B cell (primary cell): Measurements from ENCODE around the gene CEP250. TPM values are rescaled to one million over a fixed set of nuclear protein-coding genes. Genes with fewer than 3 reads are reported as not detected.
"Not testable (repeated sequence)": the region's sequence is repeated elsewhere in the genome, so short reads cannot be mapped to it uniquely, and the experiment has no call there.

Source experiments
- ATAC-seq: fragments of 200-7000 bp; cut with Tn5 transposase; one replicate; pipeline ENCODE4 v1.10.0; 2021; ENCODE audit warnings: low read depth, mild to moderate bottlenecking, moderate number of reproducible peaks, moderate library complexity
- CTCF ChIA-PET: fragments of 350-600 bp; sonication (Branson Sonifier 250); formaldehyde crosslinking; loops from one replicate; lab custom pipeline; 2021; ENCODE audit warnings: antibody characterized with exemption, inconsistent platforms; lab: Charles Lee
- POLR2A ChIA-PET: fragments of 350-600 bp; sonication (Branson Sonifier 250); formaldehyde crosslinking; loops from one replicate; lab custom pipeline; 2021; ENCODE audit warnings: antibody characterized with exemption; lab: Charles Lee
- DNase-seq: peaks from one replicate; pipeline ENCODE4 v3.0.0; 2013
- H2AFZ ChIP-seq: 2 replicates; pipeline ENCODE4 v1.6.1; 2012; ENCODE audit warnings: mild to moderate bottlenecking, low read depth, low read length; ENCODE audit not compliant: insufficient read depth, poor library complexity, severe bottlenecking
- H3K27ac ChIP-seq, 2 donors: 1 replicate in 1 of 2; 2 replicates in 1 of 2; pipeline ENCODE4 v1.5.1; 2012 to 2013; ENCODE audit warnings: low read length in 2 of 2, mild to moderate bottlenecking in 2 of 2, moderate library complexity in 1 of 2
- H3K27me3 ChIP-seq, 4 experiments: fragments of 200-600 bp in 1 of 4; sonication (generic) in 1 of 4; replicated peaks in 1 of 4; 1 replicate in 2 of 4; 2 replicates in 2 of 4; pipeline versions ENCODE4 v1.6.1 to v1.7.0; 2013 to 2016; ENCODE audit warnings: low read length in 3 of 4, mild to moderate bottlenecking in 2 of 4, mixed read lengths in 1 of 4, moderate library complexity in 1 of 4; ENCODE audit not compliant: insufficient read depth in 4 of 4, control insufficient read depth in 3 of 4; ENCODE audit errors: control extremely low read depth in 1 of 4
- H3K36me3 ChIP-seq, 2 experiments: replicated peaks in 1 of 2; 1 replicate in 1 of 2; 2 replicates in 1 of 2; pipeline versions ENCODE4 v1.6.1 to v1.7.1; 2013; ENCODE audit warnings: low read length in 1 of 2; ENCODE audit not compliant: insufficient read depth in 2 of 2, control insufficient read depth in 1 of 2; ENCODE audit errors: control extremely low read depth in 1 of 2, extremely low read depth in 1 of 2
- H3K4me1 ChIP-seq, 2 donors: fragments of 200-600 bp in 1 of 2; sonication (generic) in 1 of 2; 1 replicate in 1 of 2; 2 replicates in 1 of 2; pipeline versions ENCODE4 v1.5.1 to v1.6.1; 2013 to 2017; ENCODE audit warnings: low read length in 2 of 2; ENCODE audit not compliant: control insufficient read depth in 2 of 2, insufficient read depth in 2 of 2
- H3K4me2 ChIP-seq: replicated peaks from 2 replicates; pipeline ENCODE3; 2012; ENCODE audit warnings: mild to moderate bottlenecking, low read depth, low read length; ENCODE audit not compliant: poor library complexity, severe bottlenecking
- H3K4me3 ChIP-seq, 5 experiments: fragments of 200-600 bp in 1 of 5; sonication (generic) in 1 of 5; 1 replicate in 3 of 5; 2 replicates in 2 of 5; pipeline versions ENCODE4 v1.5.1 to v1.7.0; 2011 to 2016; ENCODE audit warnings: low read length in 4 of 5, mild to moderate bottlenecking in 4 of 5, low read depth in 2 of 5, control low read depth in 1 of 5, moderate library complexity in 1 of 5; ENCODE audit not compliant: insufficient read depth in 1 of 5; ENCODE audit errors: control extremely low read depth in 1 of 5, extremely low read depth in 1 of 5
- H3K79me2 ChIP-seq: fragments of 200-600 bp; sonication (generic); one replicate; pipeline ENCODE4 v1.6.0; 2016; ENCODE audit warnings: low read length; ENCODE audit not compliant: control insufficient read depth, insufficient read depth
- H3K9ac ChIP-seq: fragments of 200-600 bp; sonication (generic); 2 replicates; pipeline ENCODE4 v1.6.1; 2017; ENCODE audit warnings: mild to moderate bottlenecking, low read length, moderate library complexity
- H3K9me3 ChIP-seq, 3 donors: one replicate each; pipeline versions ENCODE4 v1.6.1 to v1.7.1; 2013; ENCODE audit warnings: low read length in 2 of 3; ENCODE audit not compliant: control insufficient read depth in 2 of 3, insufficient read depth in 1 of 3; ENCODE audit errors: control extremely low read depth in 1 of 3
- H4K20me1 ChIP-seq: 2 replicates; pipeline ENCODE4 v1.6.0; 2012; ENCODE audit warnings: mild to moderate bottlenecking, low read length; ENCODE audit not compliant: insufficient read depth, control insufficient read depth, poor library complexity, severe bottlenecking
- H3K27ac Mint-ChIP-seq: one replicate; pipeline ENCODE4 v1.8.0; 2021; ENCODE audit warnings: mixed read lengths
- H3K27me3 Mint-ChIP-seq: one replicate; pipeline ENCODE4 v1.8.0; 2021; ENCODE audit warnings: mixed read lengths
- H3K4me1 Mint-ChIP-seq: one replicate; pipeline ENCODE4 v1.8.0; 2021; ENCODE audit warnings: mixed read lengths
- H3K4me3 Mint-ChIP-seq: one replicate; pipeline ENCODE4 v1.8.0; 2021; ENCODE audit warnings: mixed read lengths
- H3K9me3 Mint-ChIP-seq: one replicate; pipeline ENCODE4 v1.8.0; 2022; ENCODE audit warnings: mixed read lengths; ENCODE audit not compliant: insufficient read depth
- CTCF ChIP-seq: fragments of 200-600 bp; IDR thresholded peaks from one replicate; pipeline ENCODE4 v1.8.0; 2022; ENCODE audit warnings: antibody characterized with exemption, mild to moderate bottlenecking
- EZH2 ChIP-seq: IDR thresholded peaks from 2 replicates; pipeline ENCODE4 v1.6.1; 2012; ENCODE audit warnings: borderline replicate concordance, low read depth, mild to moderate bottlenecking, moderate library complexity, low read length; ENCODE audit not compliant: insufficient read depth, poor library complexity, severe bottlenecking
- WGBS: methylation state at CpG from one replicate; pipeline ENCODE4 v1.1.5; 2013; ENCODE audit warnings: missing lambda C conversion rate; ENCODE audit not compliant: insufficient coverage; 5-methylcytosine and 5-hydroxymethylcytosine counted together
- intact Hi-C: fragments of 100-400 bp; cut with micrococcal nuclease; formaldehyde crosslinking; loops from one replicate; pipeline ENCODE4 v1.10.0; 2022
- polyA plus RNA-seq: library from polyadenylated mRNA; depleted of rRNA; stranded (reverse); fragments of >200 nt; gene quantifications from 2 replicates; pipeline ENCODE4 v1.2.3, GENCODE V29; 2012
- total RNA-seq, 2 donors: library from RNA; stranded (reverse); fragments of 120-200 nt in 1 of 2; gene quantifications; 1 replicate in 1 of 2; 2 replicates in 1 of 2; pipeline versions ENCODE4 v1.2.3 to v1.2.4, GENCODE V29; 2013 to 2022

CEP250 gene
- total and polyA plus RNA-seq, 2 donors (not counting 1 experiment from before 2014, with no cell fraction given) = 14.6 to 78.5 TPM

GRCh38 chr20:35448788-35449373 lies 6.5 kb upstream of the CEP250 start:
- Histone ChIP-seq H3K27me3 (no peaks in the 10 kb centered on the region), H3K9ac (no peak overlapping the region), H3K4me2 (no peak overlapping the region), H3K4me1 (peaks cover 0 to 7% of the 10 kb centered on the region in 2 donors), H3K27ac (no peak overlapping the region), H3K4me3 (no peak overlapping the region), H4K20me1 (no peaks in the 10 kb centered on the region), H3K9me3 (no peaks in the 10 kb centered on the region), H2AFZ (no peak overlapping the region), H3K79me2 (no peaks in the 10 kb centered on the region), H3K36me3 (no peaks in the 10 kb centered on the region)
- ChIA-PET CTCF (interaction anchor here (1.9 to 5.2 kb wide), 5 partner anchors 13 to 145 kb away, joined by 8 to 63 read pairs (median 11); partner anchors contain the start of gene GDF5), POLR2A (interaction anchor here (0.7 kb wide), 1 partner anchor 256 kb away, joined by 4 read pairs; no protein-coding TSS in a partner anchor)
- WGBS = 94% methylated on average over 4 of the region's 5 CpGs
- DNase-seq (no peak), ATAC-seq (no peak)
- no peak overlapping the region for H3K27ac Mint-ChIP-seq
- peaks cover 8% of the 10 kb centered on the region for H3K27me3 Mint-ChIP-seq
- intact Hi-C loops = loop anchor here (5.0 kb wide), 1 partner anchor 617 kb away; no protein-coding TSS in a partner anchor
- peaks cover 8% of the 10 kb centered on the region for H3K4me1 Mint-ChIP-seq
- H3K4me3 Mint-ChIP-seq = no peak overlapping the region
- TF ChIP-seq EZH2 (no peak), CTCF (no peak)
- H3K9me3 Mint-ChIP-seq = no peaks in the 10 kb centered on the region

- H3K27ac ChIP-seq, H3K4me3 Mint-ChIP-seq: not testable (repeated sequence)
- POLR2A ChIA-PET = interaction anchor here (0.6 to 0.7 kb wide), 3 partner anchors 71 to 638 kb away, joined by 3 read pairs; no protein-coding TSS in a partner anchor
Observed at GRCh38 chr20:35449855-35450254, 5.5 kb upstream of the CEP250 start.

More at GRCh38 chr20:35449855-35450254, 5.5 kb upstream of the CEP250 start:
- not testable (repeated sequence) for H3K9me3 ChIP-seq, H3K4me3 ChIP-seq, DNase-seq, H3K9ac ChIP-seq, H3K27me3 ChIP-seq, H3K79me2 ChIP-seq, H3K36me3 ChIP-seq, H3K27me3 Mint-ChIP-seq, H3K4me2 ChIP-seq, H3K9me3 Mint-ChIP-seq, H2AFZ ChIP-seq, H3K27ac Mint-ChIP-seq, H4K20me1 ChIP-seq, ATAC-seq
- H3K4me1 ChIP-seq = peaks cover 0 to 13% of the 10 kb centered on the region in 2 donors
- WGBS = 96% methylated on average over 5 of the region's 13 CpGs
- intact Hi-C loops = loop anchor here (5.0 kb wide), 2 partner anchors 303 to 618 kb away; partner anchors contain the start of gene EDEM2
- CTCF ChIA-PET = interaction anchor here (0.7 to 1.9 kb wide), 3 partner anchors 10 to 146 kb away, joined by 4 to 9 read pairs (median 4); no protein-coding TSS in a partner anchor
- H3K4me1 Mint-ChIP-seq = peaks cover 13% of the 10 kb centered on the region
